GM21723 (cell line): Measurements from ENCODE around the gene CACNB4.

Source experiments
- ATAC-seq: cut with Tn5 transposase; IDR thresholded peaks from one replicate; pipeline ENCODE4 v1.9.1; 2021; ENCODE audit warnings: mild to moderate bottlenecking, moderate library complexity; ENCODE audit not compliant: unreplicated experiment

The CACNB4 gene

GRCh38 chr2:151872463-151872862 lies 226.4 kb downstream of the CACNB4 start:
- ATAC-seq, result no peak

DNA sequence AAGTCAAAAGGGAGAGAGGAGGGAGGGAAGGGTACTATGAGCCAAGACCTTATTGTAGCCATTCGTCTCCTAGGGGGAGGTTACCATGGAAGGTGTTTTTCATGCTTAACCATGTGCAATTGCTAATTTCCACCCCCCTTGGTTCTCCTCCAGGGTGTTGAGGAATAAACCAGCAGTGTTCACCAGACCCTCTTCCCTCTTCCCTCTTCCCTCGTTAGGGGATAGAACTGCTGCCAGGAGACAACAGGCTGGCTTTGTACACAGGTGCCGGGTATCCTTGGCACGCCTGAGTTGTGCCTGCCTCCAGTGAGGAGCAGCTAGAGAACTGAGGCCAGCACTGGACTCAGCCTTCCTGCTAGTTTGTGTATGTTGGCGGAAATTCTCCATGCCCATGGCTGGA lies 229.6 kb downstream of the CACNB4 start:
- no peak for ATAC-seq

- ATAC-seq, result peak; percentile 99
These were observed 236.1 kb downstream of the CACNB4 start for GRCh38 chr2:151862700-151863099.

DNA sequence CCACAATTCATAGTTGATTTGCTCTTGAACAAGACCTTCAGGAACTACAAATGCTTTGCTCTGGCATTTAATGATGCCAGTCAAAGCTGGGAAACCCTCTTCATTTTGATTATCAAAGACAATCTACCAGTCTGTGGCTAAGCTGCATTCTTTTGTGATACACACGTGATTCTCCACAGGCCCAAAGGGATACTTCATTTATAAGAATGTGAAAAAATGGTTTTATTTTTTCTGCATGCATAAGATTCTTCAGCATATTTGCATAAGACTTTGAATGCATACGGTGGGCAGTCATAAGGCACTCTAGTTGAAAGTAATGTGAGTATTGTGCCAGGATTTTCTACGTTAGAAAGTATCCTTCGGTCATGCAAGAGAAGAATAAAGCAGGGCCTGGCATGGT lies 237.7 kb downstream of the CACNB4 start:
- no peak for ATAC-seq

GRCh38 chr2:151860613-151861146 lies 238.2 kb downstream of the CACNB4 start:
- ATAC-seq, result no peak

DNA sequence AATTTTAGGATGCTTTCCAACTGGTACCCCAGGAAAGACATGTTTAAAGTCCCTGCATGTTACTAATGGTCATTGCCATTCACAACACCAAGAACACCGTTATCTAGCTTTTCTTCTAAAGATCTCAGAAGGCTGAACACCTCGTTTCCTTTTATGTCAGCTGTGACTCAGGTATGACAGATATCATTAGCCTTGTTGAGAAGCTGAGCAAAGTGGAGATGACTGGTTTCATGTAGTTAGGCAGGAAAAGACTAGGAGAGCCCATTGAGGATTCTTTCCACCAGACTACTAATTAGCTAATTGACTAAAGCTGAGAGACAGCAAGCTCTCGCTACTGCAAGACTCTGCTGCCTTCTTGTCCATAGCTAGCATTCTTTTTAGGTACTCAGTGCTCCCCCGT lies 238.6 kb downstream of the CACNB4 start:
- ATAC-seq, result no peak

DNA sequence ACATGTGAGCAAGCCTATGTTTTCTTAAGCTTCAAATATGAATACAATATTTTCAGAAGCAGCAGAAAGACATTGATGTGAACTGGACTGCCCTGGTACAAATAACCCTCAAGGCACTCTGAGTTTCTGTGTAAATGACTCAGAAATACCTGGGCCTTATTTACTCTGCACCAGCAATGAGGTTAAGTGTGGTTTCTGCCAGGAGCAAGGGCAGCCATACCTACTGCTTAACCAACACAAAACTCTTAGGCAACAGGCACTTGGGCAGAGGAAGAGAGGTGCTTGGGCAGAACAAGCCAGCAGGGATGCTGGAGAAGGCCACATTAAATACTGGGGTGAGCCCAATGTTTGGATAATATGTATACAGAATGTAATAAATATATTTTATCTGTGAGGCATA lies 241.2 kb downstream of the CACNB4 start:
- no peak for ATAC-seq

- no peak for ATAC-seq
These were observed 243.7 kb downstream of the CACNB4 start for GRCh38 chr2:151855111-151855510.

DNA sequence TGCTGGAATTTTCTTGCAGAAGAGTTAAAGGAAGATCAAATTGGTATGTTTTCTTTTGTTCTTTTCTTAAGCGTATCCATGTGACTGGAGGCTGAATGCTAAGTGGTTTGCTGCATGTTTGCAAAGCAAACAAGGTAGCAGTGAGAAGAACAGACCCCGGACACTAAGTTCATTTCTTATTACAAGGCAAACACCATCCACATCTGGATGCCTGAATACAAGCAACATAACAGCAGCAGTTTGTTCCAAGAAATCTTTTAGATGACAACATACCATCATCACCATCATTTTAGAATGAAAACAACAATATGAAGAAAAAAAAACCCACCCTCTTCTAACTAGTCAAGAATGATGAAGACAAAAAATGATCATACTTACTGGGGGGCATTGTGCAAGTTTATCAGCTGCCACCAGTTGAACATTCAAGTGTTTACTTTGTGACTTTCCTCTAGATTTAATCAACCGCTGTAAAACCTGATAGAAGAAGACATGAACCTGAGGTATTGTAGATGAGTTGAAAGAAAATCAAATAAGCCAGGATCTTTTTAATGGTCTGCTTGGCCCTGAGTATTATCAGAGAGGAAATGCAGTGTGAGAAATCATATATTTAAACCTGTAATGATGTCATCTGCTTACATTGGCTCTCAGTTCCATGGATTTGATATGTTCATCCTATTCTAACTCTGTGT lies 245.6 kb downstream of the CACNB4 start:
- ATAC-seq, result no peak

GRCh38 chr2:151852260-151853069 lies 246.4 kb downstream of the CACNB4 start:
- ATAC-seq, result no peak

DNA sequence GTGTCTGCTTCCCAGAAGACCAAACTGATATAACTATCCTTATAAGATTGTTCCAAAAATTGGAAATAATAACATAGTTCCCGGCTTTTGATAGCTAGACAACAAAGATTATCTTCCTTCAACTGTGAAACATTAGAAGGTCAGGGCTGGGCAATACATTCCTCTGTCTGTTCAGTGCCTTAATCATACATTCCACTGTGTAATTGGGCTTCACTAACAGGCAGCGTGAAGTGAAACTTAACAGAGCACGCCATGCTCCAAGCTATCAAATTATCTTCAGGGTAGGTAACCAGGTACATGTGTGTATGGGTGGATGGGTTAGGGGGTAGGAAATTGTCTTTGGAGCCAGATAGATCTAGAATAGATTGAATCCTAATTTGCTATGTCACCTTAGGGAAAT lies 247.1 kb downstream of the CACNB4 start:
- ATAC-seq, result no peak

- no peak for ATAC-seq
These were observed 249.3 kb downstream of the CACNB4 start for GRCh38 chr2:151849413-151850010.

DNA sequence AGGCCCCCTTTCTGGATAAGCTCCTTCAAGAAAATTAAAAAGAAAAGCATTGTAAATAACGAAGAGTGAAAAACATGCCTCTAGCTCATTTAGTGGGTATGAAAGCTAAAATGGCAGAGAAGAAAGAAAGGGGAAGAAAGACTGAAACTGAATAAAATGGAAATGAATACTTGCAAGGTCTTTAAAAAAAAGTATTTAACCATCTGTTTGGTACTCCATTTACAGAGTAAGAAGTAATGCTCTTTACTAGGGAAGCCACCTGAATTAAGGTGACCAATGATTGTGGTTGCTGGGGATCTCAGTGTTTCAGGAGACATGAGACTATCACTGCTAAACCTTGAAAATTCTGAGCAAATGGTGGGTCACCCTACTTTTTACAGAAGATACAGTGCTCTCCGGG lies 253.0 kb downstream of the CACNB4 start:
- peak; percentile 61 for ATAC-seq

GRCh38 chr2:151845481-151845880 lies 253.4 kb downstream of the CACNB4 start:
- no peak for ATAC-seq

GRCh38 chr2:151844211-151844896 lies 254.5 kb downstream of the CACNB4 start:
- ATAC-seq, result no peak

DNA sequence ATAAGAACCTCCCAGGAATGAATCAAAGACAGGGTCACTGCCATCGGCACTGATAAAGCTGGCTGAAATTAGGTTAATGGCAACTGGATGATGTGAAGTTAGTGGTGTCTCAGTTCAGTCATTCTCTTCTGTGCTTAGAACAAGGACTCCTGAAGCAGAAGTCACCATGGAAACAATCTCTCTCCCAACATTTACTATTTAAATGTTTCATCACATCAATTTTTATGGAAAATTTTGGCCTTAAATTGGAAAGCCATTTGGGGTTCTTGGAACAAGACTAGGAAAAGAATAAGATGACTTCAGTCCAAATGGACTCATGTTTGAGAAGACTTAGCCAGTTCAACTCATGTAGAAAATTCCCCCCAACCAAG lies 255.2 kb downstream of the CACNB4 start:
- ATAC-seq, result no peak

- ATAC-seq, result peak; percentile 33
These were observed 255.8 kb downstream of the CACNB4 start for GRCh38 chr2:151842830-151843690.

GRCh38 chr2:151841047-151841424 lies 257.8 kb downstream of the CACNB4 start:
- no peak for ATAC-seq

GRCh38 chr2:151840216-151841046 lies 258.4 kb downstream of the CACNB4 start:
- peak; percentile 98 for ATAC-seq
